RCC 7860 (cell line): Measurements from ENCODE around the gene CFAP74.
A peak's percentile ranks its signal among the peaks of the same experiment; 100 is the strongest.
"Not testable (repeated sequence)": the region's sequence is repeated elsewhere in the genome, so short reads cannot be mapped to it uniquely, and the experiment has no call there.

Experiments
- DNase-seq: peaks from one replicate; pipeline ENCODE4 v3.0.0-alpha.2; 2015; ENCODE audit warnings: low spot score
- FAIRE-seq: peaks from 2 replicates; lab custom pipeline; 2012; peaks lifted over from hg19 to GRCh38; lab: Jason Lieb, UNC

Gene CFAP74

DNA sequence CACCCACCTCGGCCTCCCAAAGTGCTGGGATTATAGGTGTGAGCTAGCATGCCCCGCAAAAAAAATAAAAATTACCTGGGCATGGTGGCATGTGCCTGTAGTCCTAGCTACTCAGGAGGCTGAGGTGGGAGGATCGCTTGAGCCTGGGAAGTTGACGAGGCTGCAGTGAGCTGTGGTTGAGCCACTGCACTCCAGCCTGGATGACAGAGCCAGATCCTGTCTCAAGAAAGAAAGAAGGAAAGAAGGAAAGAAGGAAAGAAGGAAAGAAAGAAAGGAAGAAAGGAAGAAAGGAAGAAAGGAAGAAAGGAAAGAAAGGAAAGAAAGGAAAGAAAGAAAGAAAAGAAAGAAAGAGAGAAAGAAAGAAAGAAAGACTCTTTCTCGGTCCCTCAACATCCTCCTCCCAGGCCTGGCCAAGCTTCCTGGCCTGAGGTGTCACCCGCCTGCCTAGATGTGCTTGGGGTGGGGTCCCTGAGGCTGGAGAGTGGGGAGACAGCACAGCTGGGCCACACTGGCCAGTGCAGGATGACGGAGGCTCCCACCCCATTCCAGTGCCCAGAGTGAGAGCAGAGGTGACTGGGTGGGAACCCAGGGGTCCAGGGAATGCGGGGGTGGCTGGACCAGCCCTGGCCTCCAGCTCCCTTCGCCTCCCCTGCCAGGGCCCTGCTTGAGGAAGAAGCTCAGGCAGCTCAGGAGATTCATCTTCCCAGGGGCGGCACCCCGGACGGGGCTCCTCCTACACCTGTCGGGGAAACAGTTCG, 102.5 kb downstream of the CFAP74 start:
- FAIRE-seq, result no peak
- no peak for DNase-seq

DNA sequence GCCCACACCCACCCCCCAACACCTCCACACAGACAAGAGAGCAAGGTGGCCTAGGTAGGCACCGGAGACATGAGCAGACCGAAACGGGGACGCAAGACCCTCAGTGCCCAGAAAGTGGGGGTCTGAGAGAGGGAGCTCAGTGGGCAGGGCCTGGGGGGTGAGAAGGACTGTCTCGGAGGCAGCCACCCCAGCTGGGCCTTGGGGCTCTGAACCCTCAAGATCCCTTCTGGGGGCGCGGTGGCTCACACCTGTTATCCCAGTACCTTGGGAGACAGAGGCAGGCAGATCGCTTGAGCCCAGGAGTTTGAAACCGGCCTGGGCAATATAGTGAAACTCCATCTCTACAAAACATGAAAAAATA, 103.6 kb downstream of the CFAP74 start:
- DNase-seq, result no peak
- FAIRE-seq, result no peak

DNA sequence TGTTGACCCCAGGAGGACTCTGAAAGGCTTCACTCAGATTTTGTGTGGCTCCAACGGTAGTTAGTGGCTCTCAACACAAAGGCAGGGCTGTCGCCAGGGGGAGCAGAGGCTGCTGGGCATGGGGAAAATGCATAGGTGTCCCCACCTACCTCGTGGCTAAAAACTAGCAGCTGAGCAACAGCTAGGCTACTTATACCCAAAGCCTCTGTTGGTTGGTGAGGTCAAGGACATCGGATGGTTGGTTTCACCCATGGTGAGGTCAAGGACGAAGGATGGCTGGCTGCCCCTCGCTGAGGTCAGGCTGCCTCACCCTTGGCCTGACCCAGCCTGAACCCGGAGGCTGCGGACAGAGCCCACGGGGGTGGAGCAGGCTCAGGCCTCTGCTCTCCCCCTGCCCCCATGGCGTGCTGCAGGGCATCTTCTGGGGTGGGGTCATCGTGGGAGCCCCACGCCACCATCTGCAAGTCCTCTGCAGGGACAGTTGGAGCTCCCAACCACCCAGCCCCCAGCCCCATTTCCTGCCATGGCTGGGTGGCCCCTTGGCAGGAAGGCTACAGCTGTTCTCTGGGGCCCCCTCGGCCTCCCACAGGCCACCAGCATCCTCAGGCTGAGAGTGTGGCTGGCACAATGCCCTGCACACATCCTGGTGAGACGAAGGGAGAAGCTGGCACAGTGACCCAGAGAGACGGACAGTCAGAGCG, 104.2 kb downstream of the CFAP74 start:
- no peak for FAIRE-seq
- no peak for DNase-seq

DNA sequence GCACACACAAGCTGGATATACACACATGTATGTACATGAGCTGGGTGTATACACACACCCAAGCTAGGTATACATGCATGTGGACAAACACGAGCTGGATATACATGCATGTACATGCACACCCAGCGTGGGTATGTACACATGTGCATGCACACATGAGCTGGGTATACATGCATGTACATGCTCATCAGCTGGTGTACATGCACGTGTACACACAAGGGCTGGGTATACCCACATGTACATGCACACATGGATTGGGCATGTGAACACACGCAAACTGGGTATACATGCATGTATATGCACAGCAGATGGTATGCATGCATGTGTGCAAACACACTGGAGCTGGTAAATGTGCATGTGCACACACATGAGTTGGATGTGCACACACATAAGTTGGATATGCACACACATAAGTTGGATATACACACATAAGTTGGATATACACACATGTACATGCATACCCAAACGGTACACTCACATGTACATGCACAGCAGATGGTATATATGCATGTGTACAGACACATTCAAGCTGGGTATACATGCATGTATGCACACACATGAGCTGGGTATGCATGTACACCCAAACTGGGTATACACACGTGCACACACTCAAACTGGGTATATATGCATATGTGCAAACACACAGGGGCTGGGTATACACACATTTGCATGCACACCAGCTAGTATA, 105.2 kb downstream of the CFAP74 start:
- no peak for FAIRE-seq
- no peak for DNase-seq

DNA sequence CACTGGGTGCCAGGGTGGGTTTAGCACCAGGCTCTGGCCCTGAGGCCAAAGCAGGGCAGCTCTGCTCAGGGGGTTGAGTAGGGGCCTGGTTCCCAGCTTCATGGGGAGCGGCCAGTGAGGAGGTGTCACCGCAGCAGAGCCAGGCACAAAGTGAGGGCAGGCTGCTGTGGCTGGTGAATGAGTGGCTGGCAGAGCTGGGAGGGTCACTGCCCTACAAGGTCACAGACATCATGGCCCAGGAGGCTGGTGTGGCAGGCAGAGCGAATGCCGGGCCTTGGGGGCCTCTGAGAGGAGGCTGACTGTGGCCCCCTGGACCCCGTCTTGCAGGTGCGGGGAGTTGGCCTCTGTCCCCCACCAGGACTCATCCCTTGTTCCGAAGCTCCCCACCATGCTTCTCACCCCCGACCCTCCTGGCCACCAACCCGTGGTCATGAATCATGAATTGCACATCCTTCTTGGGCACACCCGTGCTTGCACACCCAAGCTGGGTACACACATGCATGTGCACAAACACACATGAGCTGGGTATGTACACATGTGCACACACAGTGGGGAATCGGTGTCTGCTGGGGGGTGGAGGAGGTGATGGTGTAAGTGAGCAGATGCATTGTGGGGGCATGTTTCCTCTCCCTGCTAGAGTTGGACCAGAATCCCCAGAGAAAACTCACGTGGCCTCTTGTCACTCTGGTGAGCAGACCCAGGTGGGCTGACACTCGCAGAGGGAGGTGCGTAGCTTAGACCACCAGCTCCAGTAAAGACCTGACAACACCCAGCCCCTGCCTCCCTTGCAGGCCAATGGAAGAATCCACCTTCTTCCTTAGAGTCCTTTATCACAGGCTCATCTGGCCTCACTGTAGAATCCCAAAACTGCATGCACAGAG, 107.9 kb downstream of the CFAP74 start:
- DNase-seq (no peak), FAIRE-seq (no peak)

DNA sequence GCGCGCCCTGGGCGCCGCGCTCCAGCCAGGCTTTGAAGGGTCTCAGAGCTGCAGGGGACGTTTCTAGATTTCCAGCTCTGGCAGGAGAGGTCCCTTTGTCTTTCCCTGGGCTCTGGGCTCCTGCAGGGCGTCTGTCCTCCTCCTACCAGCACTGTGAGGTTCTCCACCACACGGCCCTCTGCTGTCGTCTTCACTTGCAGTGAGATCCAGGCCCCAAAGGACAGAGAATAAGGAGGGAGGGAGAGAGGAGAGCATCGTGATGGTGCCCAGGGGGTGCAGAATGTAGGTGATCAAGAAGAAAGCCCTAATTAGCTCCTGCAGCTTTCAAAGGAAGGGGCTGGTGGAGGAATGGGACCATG, 108.5 kb downstream of the CFAP74 start:
- DNase-seq (no peak), FAIRE-seq (no peak)

DNA sequence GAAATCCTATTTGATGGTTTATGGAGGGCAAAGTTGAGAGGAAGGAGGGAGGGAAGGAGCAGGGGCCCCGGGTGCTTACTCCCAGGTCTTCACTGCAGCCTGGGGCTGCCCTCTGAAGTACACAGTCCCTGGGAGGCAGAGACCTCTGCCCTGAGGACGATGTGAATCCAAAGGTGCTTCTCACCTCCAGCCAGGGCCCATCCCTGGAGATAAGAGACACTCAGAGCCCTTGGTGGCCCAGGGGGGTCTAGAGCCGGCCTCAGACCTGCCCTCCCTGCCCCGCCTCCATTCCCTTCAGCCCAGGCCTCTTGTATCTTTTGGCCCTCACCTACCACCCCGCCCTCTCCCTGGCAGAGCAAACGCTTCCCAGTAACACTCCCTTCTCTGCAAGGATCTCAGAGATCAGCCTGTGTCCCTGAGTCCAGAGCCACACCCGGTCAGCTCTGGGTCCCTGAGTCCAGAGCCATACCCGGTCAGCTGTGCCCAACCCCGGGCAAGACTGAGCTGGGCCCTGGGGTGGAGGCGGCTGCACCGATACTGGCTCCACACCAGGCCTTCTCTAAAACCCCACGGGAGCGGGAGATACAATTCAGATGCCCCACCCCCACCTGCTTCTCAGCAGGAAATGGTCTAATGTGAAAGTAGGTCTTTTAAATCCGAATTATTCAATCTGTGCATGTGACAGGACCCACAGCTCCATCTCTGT, 109.1 kb downstream of the CFAP74 start:
- FAIRE-seq (no peak), DNase-seq (no peak)

DNA sequence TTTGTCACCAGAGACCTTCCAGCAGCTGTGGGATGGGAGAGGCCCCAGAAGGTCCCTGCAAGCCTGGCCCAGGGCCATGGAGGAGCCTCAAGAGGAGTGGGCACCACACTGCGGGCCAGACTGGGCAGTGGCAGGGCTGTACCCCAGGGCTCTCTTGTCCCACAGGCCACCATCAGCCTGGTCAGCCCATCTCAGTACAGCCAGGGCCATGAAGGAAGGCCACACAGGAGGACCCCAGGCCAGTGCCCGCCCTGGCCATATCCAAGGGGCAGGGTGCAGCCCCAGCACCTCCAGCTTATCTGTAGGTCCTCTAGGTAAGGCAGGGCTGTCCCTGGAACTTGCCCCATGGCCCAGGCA, 109.6 kb downstream of the CFAP74 start:
- DNase-seq (no peak), FAIRE-seq (no peak)

DNA sequence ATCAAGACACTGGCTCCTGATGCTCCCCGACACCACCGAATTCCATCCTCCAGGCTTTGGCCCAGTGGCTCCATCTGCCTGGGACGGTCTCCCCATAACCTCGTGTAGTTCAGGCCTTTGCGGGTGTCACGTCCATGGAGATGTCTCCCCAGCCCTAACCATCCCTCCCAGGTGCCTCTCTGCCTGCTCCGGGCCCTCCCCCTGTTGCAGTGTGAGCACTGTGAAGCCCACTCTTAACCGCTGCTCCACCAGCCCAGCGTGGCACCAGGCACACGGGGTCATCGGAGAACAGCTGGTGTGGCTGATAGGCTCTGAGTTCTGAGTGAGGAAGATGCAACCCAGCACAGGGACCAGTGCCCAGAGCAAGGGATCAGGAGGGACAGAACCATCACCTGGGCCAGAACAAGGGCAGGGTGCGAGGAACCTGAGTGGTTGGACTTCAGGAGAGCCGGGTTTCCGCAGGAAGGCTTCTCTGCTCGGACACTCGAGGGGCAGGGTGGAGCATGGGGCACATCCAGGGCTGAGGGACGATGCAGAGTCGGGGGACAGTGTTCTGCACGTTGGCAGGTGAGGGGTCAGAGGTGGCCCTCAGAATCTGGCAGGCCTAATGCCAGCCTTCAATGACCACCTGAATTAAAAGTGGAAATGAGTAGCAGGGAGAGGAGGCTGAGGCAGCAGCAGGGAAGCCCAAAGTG, 110.1 kb downstream of the CFAP74 start:
- FAIRE-seq (no peak), DNase-seq (no peak)

DNA sequence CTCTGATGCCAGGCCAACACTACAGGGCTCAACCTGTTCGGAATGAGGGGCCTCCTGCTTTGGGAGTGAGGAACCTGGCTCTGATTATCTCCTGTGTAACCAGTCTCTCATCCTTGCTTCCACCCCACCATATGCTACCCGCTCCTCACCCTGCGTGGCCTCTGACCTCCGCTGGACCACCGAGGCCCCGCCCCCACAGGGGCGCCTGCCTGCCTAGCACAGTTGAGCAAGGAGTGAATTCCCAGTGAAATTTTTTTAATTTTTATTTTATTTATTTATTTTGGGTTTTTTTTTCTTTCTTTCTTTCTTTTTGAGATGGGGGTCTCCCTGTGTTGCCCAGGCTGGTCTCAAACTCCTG, 110.8 kb downstream of the CFAP74 start:
- DNase-seq (no peak), FAIRE-seq (no peak)

DNA sequence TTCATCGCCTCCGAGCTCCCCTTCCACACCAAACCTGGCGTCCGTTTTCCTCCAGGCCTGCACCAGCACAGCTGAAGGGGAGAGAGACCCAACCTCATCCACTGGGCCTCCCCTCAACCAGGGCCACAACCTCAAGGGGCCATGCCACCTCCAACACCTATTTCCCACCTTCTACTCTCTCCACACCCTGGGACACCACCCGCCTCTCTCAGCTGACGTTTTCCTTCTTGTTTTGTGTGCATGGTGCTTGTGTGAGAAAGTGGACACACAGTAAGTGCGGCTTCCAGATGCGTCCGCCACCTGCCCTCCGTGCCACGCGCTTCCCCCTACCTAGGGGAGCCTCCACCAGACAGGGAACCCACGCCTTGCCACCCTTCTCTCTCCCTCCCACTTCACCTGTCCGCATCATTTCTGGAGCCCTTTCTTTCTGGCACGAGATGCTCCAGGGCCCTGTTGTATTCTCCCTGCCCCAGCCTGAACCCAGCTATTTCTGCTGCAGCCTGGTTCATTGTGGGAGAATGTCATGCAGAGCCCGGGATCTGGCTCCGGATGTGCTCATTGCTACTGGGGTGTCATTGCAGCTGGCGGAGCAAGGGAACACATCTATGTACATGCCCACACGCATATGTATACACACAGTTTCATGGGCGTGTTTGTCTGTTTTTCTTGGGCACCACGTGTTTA, 111.4 kb downstream of the CFAP74 start:
- DNase-seq (no peak), FAIRE-seq (no peak)

DNA sequence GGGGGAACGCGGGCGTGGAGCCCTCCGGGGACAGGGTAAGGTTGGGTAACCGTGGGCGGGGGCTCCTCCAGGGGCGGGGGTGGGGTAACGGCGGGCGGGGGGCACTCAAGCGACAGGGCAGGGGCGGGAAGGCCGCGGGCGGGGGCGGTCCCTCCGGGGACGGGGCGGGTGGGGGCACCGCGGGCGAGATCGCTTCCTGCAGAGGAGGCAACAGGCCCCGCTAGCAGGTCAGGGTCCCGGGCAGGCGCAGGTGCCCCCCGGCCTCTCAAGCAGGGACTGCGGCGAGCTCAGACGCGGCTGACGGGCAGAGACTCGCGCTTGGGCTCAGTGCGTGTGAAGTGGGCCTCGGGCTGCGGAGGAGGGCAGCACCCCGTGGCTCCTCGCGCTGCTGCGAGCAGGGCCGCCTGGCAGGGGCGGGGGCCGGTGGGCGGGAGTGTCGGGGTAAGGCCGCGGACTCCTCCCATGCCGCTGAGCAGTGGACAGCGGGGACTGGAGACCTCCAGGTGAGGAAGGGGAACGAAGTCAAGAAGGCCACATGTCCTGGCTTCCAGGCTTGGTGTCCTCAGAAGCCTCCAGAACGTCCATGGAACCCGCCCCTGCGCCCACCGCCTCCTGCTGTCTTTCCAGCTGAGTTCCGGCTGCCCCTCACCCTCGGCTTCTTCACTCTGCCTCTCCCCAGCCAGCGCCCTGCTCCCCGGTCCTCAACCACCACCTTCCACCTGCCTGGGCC, 112.1 kb downstream of the CFAP74 start:
- no peak for FAIRE-seq

DNA sequence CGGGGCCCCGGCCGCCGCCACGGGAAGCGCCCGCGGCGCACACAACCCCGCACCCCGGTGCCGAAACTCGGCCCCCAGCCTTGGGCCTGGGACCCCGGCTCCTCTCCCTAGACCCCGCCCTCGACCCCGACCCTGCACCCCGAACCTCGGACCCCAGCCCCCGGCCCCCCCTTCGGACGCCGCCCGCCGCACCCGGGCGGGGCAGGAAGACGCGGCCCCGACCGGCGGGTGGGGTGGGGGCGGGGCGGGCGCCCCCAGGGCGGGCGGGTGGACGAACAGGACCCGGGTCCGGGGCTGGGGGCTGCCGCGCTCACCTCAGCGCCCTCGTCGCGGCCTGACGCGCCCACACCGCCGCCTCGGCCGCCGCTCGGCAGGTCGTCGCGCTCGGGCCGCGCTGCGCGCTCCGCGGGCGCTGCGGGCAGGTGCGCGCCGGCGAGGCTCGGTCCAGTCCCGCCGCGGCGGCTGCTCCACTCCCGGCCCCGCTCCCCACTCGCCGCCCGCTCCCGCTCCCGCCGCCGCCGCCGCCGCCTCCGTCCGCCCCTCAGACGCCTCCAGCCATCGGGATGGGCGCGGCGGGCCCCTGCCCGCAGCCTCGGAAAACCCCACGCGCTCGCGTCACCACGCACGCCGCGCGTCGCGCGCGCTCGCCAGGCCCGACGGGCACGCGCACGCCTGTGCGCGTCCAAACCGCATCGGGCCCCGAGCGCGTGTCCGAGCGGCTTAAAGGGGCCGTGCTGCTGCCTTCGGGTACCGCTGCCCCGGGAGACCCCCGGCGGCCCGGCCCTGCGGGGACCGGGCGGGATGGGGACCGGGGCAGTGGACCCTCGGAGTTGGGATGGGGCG, 112.9 kb downstream of the CFAP74 start, which contains the start of gene GNB1:
TSS of gene GNB1 (minus strand) at position 582 of the 843 bp plus-strand sequence. CDS start 65,634 bp downstream, outside the sequence.
- FAIRE-seq (no peak), DNase-seq (peak; percentile 65)

More for the DNA sequence above, 112.1 kb downstream of the CFAP74 start:
- DNase-seq, result no peak

DNA sequence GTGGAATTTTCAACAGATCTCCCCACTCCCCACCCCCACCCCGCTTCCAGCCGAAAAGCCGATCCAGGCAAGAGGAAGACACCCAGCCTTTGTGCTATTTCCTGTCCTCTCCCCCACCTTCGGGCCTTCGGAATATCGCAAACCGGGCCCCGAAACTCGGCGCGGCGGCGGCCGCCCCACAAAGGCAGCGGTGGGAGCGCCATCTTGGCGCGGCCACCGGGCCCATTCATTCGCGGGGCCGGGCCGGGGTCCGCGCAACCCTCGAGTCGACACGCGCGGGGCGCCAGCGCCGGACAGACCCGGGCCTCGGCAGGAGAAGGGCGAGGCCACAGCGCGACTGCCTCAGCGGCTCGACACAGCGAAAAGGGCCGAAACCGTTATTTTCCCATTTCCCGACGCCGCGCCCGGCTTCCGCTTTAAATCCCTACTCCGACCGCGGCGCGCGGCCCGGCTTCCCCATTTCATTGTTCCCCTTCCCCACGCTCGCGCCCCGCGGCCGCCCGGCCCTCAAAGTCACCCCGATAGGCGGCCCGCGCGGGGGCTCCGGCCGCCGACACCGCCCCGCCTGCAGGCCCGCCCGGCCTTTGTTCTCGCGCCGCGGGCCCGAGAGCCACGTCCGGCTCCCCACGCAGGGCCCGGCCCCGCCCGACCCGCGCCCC, 113.6 kb downstream of the CFAP74 start:
- no peak for DNase-seq
- FAIRE-seq, result no peak

DNA sequence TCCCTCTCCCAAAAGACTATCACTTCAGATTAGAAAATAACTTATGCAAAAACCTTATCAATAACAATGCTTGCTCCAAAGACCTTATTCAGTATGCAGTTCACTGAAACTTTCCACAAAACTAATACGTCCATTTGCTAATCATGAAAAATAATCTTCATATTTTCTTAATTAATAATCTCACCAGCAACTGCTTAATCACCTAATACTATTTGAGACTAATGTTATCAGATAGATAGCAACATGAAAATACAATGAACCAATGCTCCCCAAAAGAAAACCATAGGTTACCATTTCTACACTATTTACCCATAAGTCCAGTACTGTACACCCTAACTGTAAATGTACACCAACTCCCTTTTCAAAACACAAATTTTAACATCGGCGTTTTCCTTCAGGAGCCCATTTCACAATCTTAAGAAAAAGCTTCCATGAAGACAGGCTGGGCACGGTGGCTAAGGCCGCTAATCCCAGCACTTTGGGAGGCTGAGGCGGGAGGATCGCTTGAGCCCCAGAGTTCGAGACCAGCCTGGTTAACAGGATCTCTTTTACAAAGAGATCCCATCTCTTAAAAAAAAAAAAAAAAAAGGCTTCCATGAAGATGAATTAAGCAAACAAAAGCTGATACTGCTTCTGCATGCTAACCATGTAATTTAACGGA, 114.4 kb downstream of the CFAP74 start:
- DNase-seq (no peak), FAIRE-seq (no peak)

DNA sequence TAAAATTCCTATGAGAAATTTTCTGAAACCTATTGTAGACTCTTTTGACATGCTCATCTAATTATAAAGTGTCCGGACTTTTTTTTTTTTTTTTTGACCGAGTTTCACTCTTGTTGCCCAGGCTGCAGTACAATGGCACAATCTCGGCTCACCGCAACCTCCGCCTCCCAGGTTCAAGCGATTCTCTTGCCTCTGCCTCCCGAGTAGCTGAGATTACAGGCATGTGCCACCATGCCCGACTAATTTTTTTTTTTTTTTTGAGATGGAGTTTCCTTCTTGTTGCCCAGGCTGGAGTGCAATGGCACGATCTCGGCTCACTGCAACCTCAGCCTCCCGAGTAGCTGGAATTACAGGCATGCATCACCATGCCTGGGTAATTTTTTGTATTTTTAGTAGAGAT, 119.7 kb downstream of the CFAP74 start:
- not testable (repeated sequence) for DNase-seq, FAIRE-seq
